ENCODE measurements around the gene PCGF5.
"Not testable (repeated sequence)": the region's sequence is repeated elsewhere in the genome, so short reads cannot be mapped to it uniquely, and the experiment has no call there.

Gene PCGF5
- total RNA-seq: 47.2 to 199 (median 104) reads per million in 17 experiments

GRCh38 chr10:91220194-91220953, at the start of gene PCGF5:
PCGF5 (plus strand) TSS chr10:91220663; CDS start chr10:91222872, 2,209 bp downstream.
- peak; percentile 93 to 98 (median 96) for DNase-seq

GRCh38 chr10:91171485-91171884, 49.0 kb upstream of the PCGF5 start:
- no peak for DNase-seq

- no peak for DNase-seq
These were observed 48.1 kb upstream of the PCGF5 start for GRCh38 chr10:91172348-91172747.

- no peak for DNase-seq
These were observed 35.1 kb upstream of the PCGF5 start for GRCh38 chr10:91185239-91185875.

- DNase-seq: no peak
These were observed 33.3 kb upstream of the PCGF5 start for GRCh38 chr10:91187156-91187555.

- not testable (repeated sequence) for DNase-seq
These were observed 32.5 kb upstream of the PCGF5 start for GRCh38 chr10:91188010-91188409.

- DNase-seq: no peak
These were observed 31.6 kb upstream of the PCGF5 start for GRCh38 chr10:91188889-91189288.

GRCh38 chr10:91190388-91190870, 30.0 kb upstream of the PCGF5 start:
- DNase-seq: peak in 1 of 4 experiments; percentile 12

GRCh38 chr10:91190876-91191583, 29.4 kb upstream of the PCGF5 start:
- DNase-seq: peak in 1 of 4 experiments; percentile 39

- no peak for DNase-seq
These were observed 28.9 kb upstream of the PCGF5 start for GRCh38 chr10:91191584-91191919.

GRCh38 chr10:91194497-91195179, 25.8 kb upstream of the PCGF5 start:
- no peak for DNase-seq

GRCh38 chr10:91196268-91197048, 24.0 kb upstream of the PCGF5 start:
- DNase-seq: no peak

GRCh38 chr10:91197127-91197526, 23.3 kb upstream of the PCGF5 start:
- no peak for DNase-seq

GRCh38 chr10:91198781-91199180, 21.7 kb upstream of the PCGF5 start:
- DNase-seq: peak; percentile 41 to 76 (median 59)

GRCh38 chr10:91200314-91201212, 19.9 kb upstream of the PCGF5 start:
- no peak for DNase-seq

GRCh38 chr10:91201213-91201996, 19.1 kb upstream of the PCGF5 start:
- DNase-seq: no peak

- no peak for DNase-seq
These were observed 14.0 kb upstream of the PCGF5 start for GRCh38 chr10:91206427-91206826.

- DNase-seq: no peak
These were observed 13.5 kb upstream of the PCGF5 start for GRCh38 chr10:91206837-91207474.

- DNase-seq: no peak
These were observed 11.8 kb upstream of the PCGF5 start for GRCh38 chr10:91208642-91209041.

- no peak for DNase-seq
These were observed 10.4 kb upstream of the PCGF5 start for GRCh38 chr10:91210014-91210413.

All from suppressor macrophage (primary cell).